HCT116 (cell line): ENCODE results near the gene LRP1. TPM values are rescaled to one million over a fixed set of nuclear protein-coding genes. Genes with fewer than 3 reads are reported as not detected.

Source experiments
- ATAC-seq: fragments of 200-7000 bp; cut with Tn5 transposase; 2 replicates; pipeline ENCODE4 v1.9.1; 2020; ENCODE audit warnings: mild to moderate bottlenecking, moderate library complexity
- BruUV-seq: library from RNA; stranded (reverse); fragments of 400-500 nt; replicated peaks from 2 replicates; lab custom pipeline; 2021; lab: Mats Ljungman, UMichigan
- CTCF ChIA-PET: fragments of 300-600 bp; sonication (Branson Sonifier 250); formaldehyde crosslinking; loops from one replicate; lab custom pipeline; 2021; ENCODE audit warnings: antibody characterized with exemption; lab: Charles Lee
- POLR2A ChIA-PET: fragments of 300-600, 350-600 bp; sonication (Branson Sonifier 250); formaldehyde crosslinking; loops from one replicate; lab custom pipeline; 2021; ENCODE audit warnings: antibody characterized with exemption; lab: Charles Lee
- RAD21 ChIA-PET, 2 experiments: fragments of 300-600 bp; sonication (Branson Sonifier 250); formaldehyde crosslinking; loops; one replicate each; lab custom pipeline; 2023; ENCODE audit warnings: low total read pairs in 2 of 2; ENCODE audit not compliant: uncharacterized antibody in 2 of 2, unreplicated experiment in 2 of 2, low non-redundant PET in 1 of 2; lab: Charles Lee
- DNase-seq: peaks from one replicate; pipeline ENCODE4 v3.0.0-alpha.2; 2010; ENCODE audit warnings: low read depth, low spot score
- H2AFZ ChIP-seq: fragments of 200-600 bp; shearing (Covaris generic), sonication (generic); 2 replicates; pipeline ENCODE4 v1.6.1; 2017; ENCODE audit warnings: low read depth, mixed run types, mixed read lengths, antibody characterized with exemption, low read length; ENCODE audit not compliant: poor library complexity, severe bottlenecking
- H3K27ac ChIP-seq: 2 replicates; pipeline ENCODE4 v1.5.1; 2012; ENCODE audit warnings: low read depth, low read length
- H3K27me3 ChIP-seq: fragments of 200-600 bp; sonication (generic); 2 replicates; pipeline ENCODE4 v1.6.1; 2016; ENCODE audit warnings: mixed run types, low read length, mixed read lengths; ENCODE audit not compliant: insufficient read depth
- H3K36me3 ChIP-seq, 2 experiments: fragments of 200-500 bp in 1 of 2; fragments of 200-600 bp in 1 of 2; sonication (Bioruptor generic) in 1 of 2; sonication (generic) in 1 of 2; 2 replicates each; pipeline versions ENCODE4 v1.5.1 to v1.6.1; 2014 to 2016; ENCODE audit warnings: low read length in 2 of 2, inconsistent platforms in 1 of 2, mixed read lengths in 1 of 2, mixed run types in 1 of 2; ENCODE audit not compliant: insufficient read depth in 2 of 2, control insufficient read depth in 1 of 2
- H3K4me1 ChIP-seq, 2 experiments: fragments of 200-600 bp in 1 of 2; sonication (generic) in 1 of 2; 2 replicates each; pipeline versions ENCODE4 v1.5.1 to v1.6.1; 2012 to 2017; ENCODE audit warnings: low read length in 2 of 2, inconsistent platforms in 1 of 2, mild to moderate bottlenecking in 1 of 2, mixed read lengths in 1 of 2, mixed run types in 1 of 2, moderate library complexity in 1 of 2; ENCODE audit not compliant: insufficient read depth in 2 of 2, control insufficient read depth in 1 of 2
- H3K4me2 ChIP-seq: fragments of 200-600 bp; sonication (generic); 2 replicates; pipeline ENCODE4 v1.6.1; 2017; ENCODE audit warnings: mixed run types, low read length, mixed read lengths
- H3K4me3 ChIP-seq, 2 experiments: fragments of 200-600 bp in 1 of 2; sonication (generic) in 1 of 2; replicated peaks in 1 of 2; 2 replicates each; pipeline ENCODE4 v1.5.1; 2011 to 2016; ENCODE audit warnings: low read length in 2 of 2, control low read depth in 1 of 2, low read depth in 1 of 2, mild to moderate bottlenecking in 1 of 2, mixed read lengths in 1 of 2, mixed run types in 1 of 2
- H3K79me2 ChIP-seq: fragments of 200-600 bp; sonication (generic); 2 replicates; pipeline ENCODE4 v1.6.1; 2017; ENCODE audit warnings: mild to moderate bottlenecking, mixed run types, low read length, moderate library complexity, mixed read lengths; ENCODE audit not compliant: insufficient read depth
- H3K9ac ChIP-seq: fragments of 200-600 bp; sonication (generic); 2 replicates; pipeline ENCODE4 v1.6.1; 2016; ENCODE audit warnings: low read length, mixed read lengths
- H3K9me2 ChIP-seq: fragments of 200-600 bp; sonication (generic), shearing (Covaris generic); 2 replicates; pipeline ENCODE4 v1.6.1; 2017; ENCODE audit warnings: mixed run types, mild to moderate bottlenecking, moderate library complexity; ENCODE audit not compliant: insufficient read depth
- H3K9me3 ChIP-seq, 2 experiments: fragments of 200-500 bp in 1 of 2; fragments of 200-600 bp in 1 of 2; sonication (Bioruptor generic) in 1 of 2; sonication (generic) in 1 of 2; 2 replicates each; pipeline ENCODE4 v1.6.1; 2014 to 2017; ENCODE audit warnings: low read length in 2 of 2, mixed read lengths in 2 of 2, inconsistent platforms in 1 of 2, low read depth in 1 of 2, mild to moderate bottlenecking in 1 of 2, mixed run types in 1 of 2, moderate library complexity in 1 of 2; ENCODE audit not compliant: control insufficient read depth in 1 of 2, insufficient read depth in 1 of 2
- H4K20me1 ChIP-seq: fragments of 200-600 bp; sonication (generic), shearing (Covaris generic); 2 replicates; pipeline ENCODE4 v1.6.1; 2017; ENCODE audit warnings: mixed run types, mild to moderate bottlenecking, moderate library complexity; ENCODE audit not compliant: insufficient read depth
- EZH2phosphoT487 ChIP-seq: fragments of 200-600 bp; IDR thresholded peaks from 2 replicates; pipeline ENCODE4 v1.6.1; 2018; ENCODE audit warnings: antibody characterized with exemption, borderline replicate concordance
- FOSL1 ChIP-seq: IDR thresholded peaks from 2 replicates; pipeline ENCODE4 v1.6.1; 2012; ENCODE audit warnings: low read depth
- JUND ChIP-seq: IDR thresholded peaks from 2 replicates; pipeline ENCODE4 v1.6.1; 2012
- POLR2A ChIP-seq: IDR thresholded peaks from 2 replicates; pipeline ENCODE4 v1.7.0; 2011; ENCODE audit warnings: borderline replicate concordance; ENCODE audit not compliant: insufficient read depth, insufficient read length; ENCODE audit errors: extremely low read depth
- POLR2AphosphoS5 ChIP-seq: IDR thresholded peaks from 2 replicates; pipeline ENCODE4 v1.6.1; 2011; ENCODE audit warnings: mild to moderate bottlenecking, low read depth, low read length, moderate library complexity
- SIN3A ChIP-seq: IDR thresholded peaks from 2 replicates; pipeline ENCODE4 v1.6.1; 2012; ENCODE audit warnings: low read depth
- SP1 ChIP-seq: IDR thresholded peaks from 2 replicates; pipeline ENCODE4 v1.6.1; 2012; ENCODE audit warnings: low read depth
- TCF7L2 ChIP-seq: IDR thresholded peaks from 2 replicates; pipeline ENCODE4 v1.7.0; 2011; ENCODE audit warnings: borderline replicate concordance, inconsistent platforms; ENCODE audit not compliant: insufficient read depth, insufficient read length; ENCODE audit errors: extremely low read depth
- intact Hi-C: fragments of 100-400 bp; cut with micrococcal nuclease; formaldehyde crosslinking; loops from 2 replicates; pipeline ENCODE4 v1.10.0; 2022
- total RNA-seq: library from RNA; stranded (reverse); gene quantifications from one replicate; pipeline ENCODE4 v1.2.1, GENCODE V29; 2021; ENCODE audit not compliant: unreplicated experiment
- TF ChIP-seq, protein P1 (sequence below): IDR thresholded peaks from 2 replicates; pipeline ENCODE4 v1.6.1; 2012; ENCODE audit warnings: low read depth
- TF ChIP-seq, protein P2 (sequence below), 3 experiments: fragments of 200-600 bp in 1 of 3; sonication (generic) in 1 of 3; IDR thresholded peaks in 2 of 3; conservative IDR thresholded peaks in 1 of 3; 2 replicates each; pipeline ENCODE4 v1.5.1; 2012 to 2017; ENCODE audit warnings: low read depth in 2 of 3, low read length in 2 of 3, antibody characterized with exemption in 1 of 3, borderline replicate concordance in 1 of 3, control low read depth in 1 of 3, mild to moderate bottlenecking in 1 of 3, mixed read lengths in 1 of 3, mixed run types in 1 of 3, moderate library complexity in 1 of 3; ENCODE audit not compliant: insufficient read depth in 1 of 3

The LRP1 gene
- total RNA-seq, 1 experiment from 2014 or later = 12.0 TPM

DNA sequence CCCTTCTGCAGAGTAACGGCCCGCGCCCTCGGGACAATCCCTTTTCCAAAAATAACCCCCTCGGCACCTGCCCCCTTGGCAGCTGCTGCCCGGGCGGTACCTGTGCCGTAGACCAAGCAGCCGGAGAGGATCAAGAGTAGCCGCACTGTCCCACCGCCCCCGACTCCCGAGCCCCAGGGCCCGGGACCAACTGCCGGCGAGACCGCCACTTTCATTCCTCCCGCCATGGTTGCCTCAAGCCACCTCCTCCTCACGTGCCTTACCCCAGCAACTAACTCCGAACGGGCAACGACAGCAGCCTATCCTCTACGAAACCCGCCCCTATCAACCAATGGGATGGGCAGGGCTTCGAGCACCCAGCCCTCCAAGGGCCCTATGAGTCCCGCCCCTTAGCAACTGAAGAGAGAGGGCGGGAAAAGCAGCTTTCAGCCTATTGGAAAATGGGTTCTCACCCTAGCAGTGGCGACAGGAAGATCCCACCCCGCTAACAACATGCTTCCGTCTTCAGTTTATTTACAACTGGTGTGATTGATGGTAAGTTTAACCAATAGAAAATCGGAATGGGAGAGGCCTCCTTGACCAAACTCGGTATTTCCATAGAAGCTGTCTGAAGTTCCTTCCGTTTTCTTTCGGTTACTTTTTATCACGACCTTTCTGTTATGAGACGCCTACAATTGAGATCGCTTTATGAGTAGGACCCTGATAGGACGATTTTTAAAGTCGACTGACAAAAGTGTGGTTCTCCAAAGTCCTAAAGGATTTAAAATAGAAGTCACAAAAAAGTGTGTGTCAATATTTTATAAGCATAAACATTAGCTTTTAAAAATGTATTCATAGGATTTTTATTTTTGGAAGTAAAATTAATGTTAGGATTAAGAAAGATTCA lies 49.5 kb upstream of the LRP1 start, which contains the start of gene NEMP1 (continued):
- peak; percentile 64 for TF ChIP-seq POLR2AphosphoS5
- peak; percentile 97 for TF ChIP-seq SP1
- no peak for TF ChIP-seq FOSL1
- TF ChIP-seq TCF7L2 = peak; percentile 53
- TF ChIP-seq POLR2A = peak; percentile 26

DNA sequence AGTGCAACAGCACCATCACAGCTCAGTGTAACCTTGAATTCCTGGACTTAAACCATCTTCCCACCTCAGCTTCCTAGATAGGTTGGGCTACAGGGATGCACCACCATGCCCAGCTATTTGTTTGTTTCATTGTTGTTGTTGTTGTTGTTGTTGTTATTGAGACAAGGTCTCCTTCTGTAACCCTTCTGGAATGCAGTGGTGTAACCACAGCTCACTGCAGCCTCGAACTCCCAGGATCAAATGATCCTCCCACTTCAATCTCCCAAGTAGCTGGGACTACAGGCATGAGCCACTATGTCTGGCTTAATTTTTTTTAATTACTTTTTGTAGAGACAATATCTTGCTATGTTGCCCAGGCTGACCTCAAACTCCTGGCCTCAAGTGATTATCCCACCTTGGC lies 48.5 kb upstream of the LRP1 start:
- H3K9me2 ChIP-seq = no peaks in the 10 kb centered on the region

More for the DNA sequence above, 48.5 kb upstream of the LRP1 start:
- intact Hi-C loops = no loop called here
- CTCF ChIA-PET = interaction anchor here (0.7 to 2.1 kb wide), 8 partner anchors 8 to 444 kb away, joined by 3 to 14 read pairs (median 4); partner anchors contain the start of gene STAT6
- Histone ChIP-seq H3K9me3 (no peaks in the 10 kb centered on the region), H2AFZ (no peak overlapping the region), H3K36me3 (no peaks in the 10 kb centered on the region), H3K27ac (no peak overlapping the region; the same call in 1 of the 2 replicates), H3K79me2 (peaks cover 25% of the 10 kb centered on the region), H3K9ac (no peak overlapping the region), H3K4me1 (peaks cover 8 to 16% of the 10 kb centered on the region in 2 experiments; a peak in 3 of 4 replicates), H3K4me2 (peak overlapping the region; percentile 70; the same call in 1 of the 2 replicates), H3K4me3 (no peak overlapping the region), H3K27me3 (no peaks in the 10 kb centered on the region), H4K20me1 (no peaks in the 10 kb centered on the region)
- RAD21 ChIA-PET = interaction anchor here in 1 of 2 experiments (1.6 kb wide), 1 partner anchor 11 kb away, joined by 4 read pairs; no protein-coding TSS in a partner anchor
- DNase-seq (no peak), ATAC-seq (no peak)
- TF ChIP-seq JUND = no peak
- no peak for TF ChIP-seq SIN3A
- no peak for TF ChIP-seq EZH2phosphoT487
- no peak for TF ChIP-seq POLR2A
- TF ChIP-seq, protein P1, sequence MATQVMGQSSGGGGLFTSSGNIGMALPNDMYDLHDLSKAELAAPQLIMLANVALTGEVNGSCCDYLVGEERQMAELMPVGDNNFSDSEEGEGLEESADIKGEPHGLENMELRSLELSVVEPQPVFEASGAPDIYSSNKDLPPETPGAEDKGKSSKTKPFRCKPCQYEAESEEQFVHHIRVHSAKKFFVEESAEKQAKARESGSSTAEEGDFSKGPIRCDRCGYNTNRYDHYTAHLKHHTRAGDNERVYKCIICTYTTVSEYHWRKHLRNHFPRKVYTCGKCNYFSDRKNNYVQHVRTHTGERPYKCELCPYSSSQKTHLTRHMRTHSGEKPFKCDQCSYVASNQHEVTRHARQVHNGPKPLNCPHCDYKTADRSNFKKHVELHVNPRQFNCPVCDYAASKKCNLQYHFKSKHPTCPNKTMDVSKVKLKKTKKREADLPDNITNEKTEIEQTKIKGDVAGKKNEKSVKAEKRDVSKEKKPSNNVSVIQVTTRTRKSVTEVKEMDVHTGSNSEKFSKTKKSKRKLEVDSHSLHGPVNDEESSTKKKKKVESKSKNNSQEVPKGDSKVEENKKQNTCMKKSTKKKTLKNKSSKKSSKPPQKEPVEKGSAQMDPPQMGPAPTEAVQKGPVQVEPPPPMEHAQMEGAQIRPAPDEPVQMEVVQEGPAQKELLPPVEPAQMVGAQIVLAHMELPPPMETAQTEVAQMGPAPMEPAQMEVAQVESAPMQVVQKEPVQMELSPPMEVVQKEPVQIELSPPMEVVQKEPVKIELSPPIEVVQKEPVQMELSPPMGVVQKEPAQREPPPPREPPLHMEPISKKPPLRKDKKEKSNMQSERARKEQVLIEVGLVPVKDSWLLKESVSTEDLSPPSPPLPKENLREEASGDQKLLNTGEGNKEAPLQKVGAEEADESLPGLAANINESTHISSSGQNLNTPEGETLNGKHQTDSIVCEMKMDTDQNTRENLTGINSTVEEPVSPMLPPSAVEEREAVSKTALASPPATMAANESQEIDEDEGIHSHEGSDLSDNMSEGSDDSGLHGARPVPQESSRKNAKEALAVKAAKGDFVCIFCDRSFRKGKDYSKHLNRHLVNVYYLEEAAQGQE = no peak
- TF ChIP-seq, protein P2, sequence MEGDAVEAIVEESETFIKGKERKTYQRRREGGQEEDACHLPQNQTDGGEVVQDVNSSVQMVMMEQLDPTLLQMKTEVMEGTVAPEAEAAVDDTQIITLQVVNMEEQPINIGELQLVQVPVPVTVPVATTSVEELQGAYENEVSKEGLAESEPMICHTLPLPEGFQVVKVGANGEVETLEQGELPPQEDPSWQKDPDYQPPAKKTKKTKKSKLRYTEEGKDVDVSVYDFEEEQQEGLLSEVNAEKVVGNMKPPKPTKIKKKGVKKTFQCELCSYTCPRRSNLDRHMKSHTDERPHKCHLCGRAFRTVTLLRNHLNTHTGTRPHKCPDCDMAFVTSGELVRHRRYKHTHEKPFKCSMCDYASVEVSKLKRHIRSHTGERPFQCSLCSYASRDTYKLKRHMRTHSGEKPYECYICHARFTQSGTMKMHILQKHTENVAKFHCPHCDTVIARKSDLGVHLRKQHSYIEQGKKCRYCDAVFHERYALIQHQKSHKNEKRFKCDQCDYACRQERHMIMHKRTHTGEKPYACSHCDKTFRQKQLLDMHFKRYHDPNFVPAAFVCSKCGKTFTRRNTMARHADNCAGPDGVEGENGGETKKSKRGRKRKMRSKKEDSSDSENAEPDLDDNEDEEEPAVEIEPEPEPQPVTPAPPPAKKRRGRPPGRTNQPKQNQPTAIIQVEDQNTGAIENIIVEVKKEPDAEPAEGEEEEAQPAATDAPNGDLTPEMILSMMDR (IDR thresholded peaks at IDR 0.05 in 2 of 3, conservative IDR thresholded peaks at IDR 0.05 in 1 of 3; ENCODE audit: borderline replicate concordance in 1 of 3, insufficient read depth in 1 of 3, low read depth in 2 of 3, low read length in 2 of 3) = no peak
- BruUV-seq = no TSS peak
- POLR2A ChIA-PET = interaction anchor here (3.3 to 3.6 kb wide), 2 partner anchors 8 to 16 kb away, joined by 23 to 32 read pairs; partner anchors contain the start of gene NAB2
